Measurements from ENCODE around the gene PEX14.
A peak's percentile ranks its signal among the peaks of the same experiment; 100 is the strongest.

Gene PEX14

GRCh38 chr1:10635085-10635896 is 160.5 kb downstream of the PEX14 start:
- in situ Hi-C loops (cut with MboI; ENCODE audit: low pct_unique_long_range_greater_than_20kb, low sequenced_read_pairs), result no loop called here
- no peak for DNase-seq

- in situ Hi-C loops (cut with MboI; ENCODE audit: low pct_unique_long_range_greater_than_20kb, low sequenced_read_pairs), result no loop called here
- DNase-seq, result no peak
These were observed 161.2 kb downstream of the PEX14 start for GRCh38 chr1:10635992-10636391.

GRCh38 chr1:10637400-10637799 is 162.7 kb downstream of the PEX14 start:
- in situ Hi-C loops (cut with MboI; ENCODE audit: low pct_unique_long_range_greater_than_20kb, low sequenced_read_pairs), result no loop called here
- DNase-seq, result no peak

GRCh38 chr1:10637834-10638558 is 163.2 kb downstream of the PEX14 start:
- in situ Hi-C loops (cut with MboI; ENCODE audit: low pct_unique_long_range_greater_than_20kb, low sequenced_read_pairs), result no loop called here
- no peak for DNase-seq

GRCh38 chr1:10638559-10639005 is 163.8 kb downstream of the PEX14 start:
- in situ Hi-C loops (cut with MboI; ENCODE audit: low pct_unique_long_range_greater_than_20kb, low sequenced_read_pairs), result no loop called here
- DNase-seq, result no peak

GRCh38 chr1:10639011-10639774 is 164.4 kb downstream of the PEX14 start:
- no peak for DNase-seq
- in situ Hi-C loops (cut with MboI; ENCODE audit: low pct_unique_long_range_greater_than_20kb, low sequenced_read_pairs), result no loop called here

GRCh38 chr1:10639775-10640578 is 165.2 kb downstream of the PEX14 start:
- in situ Hi-C loops (cut with MboI; ENCODE audit: low pct_unique_long_range_greater_than_20kb, low sequenced_read_pairs), result no loop called here
- peak; percentile 12 for DNase-seq

- in situ Hi-C loops (cut with MboI; ENCODE audit: low pct_unique_long_range_greater_than_20kb, low sequenced_read_pairs), result no loop called here
- no peak for DNase-seq
These were observed 166.2 kb downstream of the PEX14 start for GRCh38 chr1:10640843-10641553.

GRCh38 chr1:10641976-10642375 is 167.2 kb downstream of the PEX14 start:
- no peak for DNase-seq
- in situ Hi-C loops (cut with MboI; ENCODE audit: low pct_unique_long_range_greater_than_20kb, low sequenced_read_pairs), result no loop called here

GRCh38 chr1:10642403-10643080 is 167.8 kb downstream of the PEX14 start:
- in situ Hi-C loops (cut with MboI; ENCODE audit: low pct_unique_long_range_greater_than_20kb, low sequenced_read_pairs), result no loop called here
- no peak for DNase-seq

- DNase-seq, result no peak
- in situ Hi-C loops (cut with MboI; ENCODE audit: low pct_unique_long_range_greater_than_20kb, low sequenced_read_pairs), result no loop called here
These were observed 169.0 kb downstream of the PEX14 start for GRCh38 chr1:10643607-10644306.

- in situ Hi-C loops (cut with MboI; ENCODE audit: low pct_unique_long_range_greater_than_20kb, low sequenced_read_pairs), result no loop called here
- no peak for DNase-seq
These were observed 169.8 kb downstream of the PEX14 start for GRCh38 chr1:10644307-10645128.

GRCh38 chr1:10646347-10646861 is 171.7 kb downstream of the PEX14 start:
- DNase-seq, result peak; percentile 45

GRCh38 chr1:10647414-10648170 is 172.8 kb downstream of the PEX14 start:
- DNase-seq, result no peak
- in situ Hi-C loops (cut with MboI; ENCODE audit: low pct_unique_long_range_greater_than_20kb, low sequenced_read_pairs), result no loop called here

More at GRCh38 chr1:10646347-10646861, 171.7 kb downstream of the PEX14 start:
- in situ Hi-C loops (cut with MboI; ENCODE audit: low pct_unique_long_range_greater_than_20kb, low sequenced_read_pairs), result no loop called here

GRCh38 chr1:10648689-10649516 is 174.2 kb downstream of the PEX14 start:
- in situ Hi-C loops (cut with MboI; ENCODE audit: low pct_unique_long_range_greater_than_20kb, low sequenced_read_pairs), result no loop called here

More at GRCh38 chr1:10648689-10649516, 174.2 kb downstream of the PEX14 start:
- no peak for DNase-seq

Measured in KBM-7 (cell line).